GM23338 (cell line): ENCODE data around the gene ZNF534. TPM values are rescaled to one million over a fixed set of nuclear protein-coding genes. Genes with fewer than 3 reads are reported as not detected.
A peak's percentile ranks its signal among the peaks of the same experiment; 100 is the strongest.
"Not testable (repeated sequence)": the region's sequence is repeated elsewhere in the genome, so short reads cannot be mapped to it uniquely, and the experiment has no call there.

Source experiments
- ATAC-seq: fragments of 200-7000 bp; cut with Tn5 transposase; 3 replicates; pipeline ENCODE4 v1.9.1; 2020
- DNase-seq: peaks from one replicate; pipeline ENCODE4 v3.0.0-alpha.2; 2015; ENCODE audit warnings: low spot score
- H2AFZ ChIP-seq: fragments of 200-600 bp; sonication (generic); 2 replicates; pipeline ENCODE4 v1.8.0; 2016; ENCODE audit warnings: antibody characterized with exemption, mild to moderate bottlenecking, moderate library complexity
- H3F3A ChIP-seq: fragments of 200-600 bp; sonication (generic); replicated peaks from 2 replicates; pipeline ENCODE4 v1.8.0; 2017; ENCODE audit warnings: antibody characterized with exemption, mixed run types, low read depth
- H3K27ac ChIP-seq: fragments of 200-600 bp; sonication (generic); 2 replicates; pipeline ENCODE4 v1.6.1; 2016; ENCODE audit warnings: low read depth
- H3K27me3 ChIP-seq: fragments of 200-600 bp; sonication (generic); 2 replicates; pipeline ENCODE4 v1.8.0; 2016; ENCODE audit warnings: mild to moderate bottlenecking, mixed run types, moderate library complexity; ENCODE audit not compliant: insufficient read depth
- H3K36me3 ChIP-seq: fragments of 200-600 bp; sonication (generic); 2 replicates; pipeline ENCODE4 v1.8.0; 2016; ENCODE audit warnings: mild to moderate bottlenecking; ENCODE audit not compliant: insufficient read depth
- H3K4me1 ChIP-seq: fragments of 200-600 bp; sonication (generic); 2 replicates; pipeline ENCODE4 v1.8.0; 2016; ENCODE audit warnings: mild to moderate bottlenecking, moderate library complexity; ENCODE audit not compliant: insufficient read depth
- H3K4me2 ChIP-seq: fragments of 200-600 bp; sonication (generic); 2 replicates; pipeline ENCODE4 v1.7.1; 2017; ENCODE audit warnings: mixed run types
- H3K4me3 ChIP-seq: fragments of 200-600 bp; sonication (generic); 2 replicates; pipeline ENCODE4 v1.6.1; 2016; ENCODE audit warnings: mixed run types
- H3K79me2 ChIP-seq: fragments of 200-600 bp; sonication (generic); replicated peaks from 2 replicates; pipeline ENCODE4 v1.8.0; 2017; ENCODE audit warnings: mild to moderate bottlenecking; ENCODE audit not compliant: insufficient read depth
- H3K9me2 ChIP-seq: fragments of 200-600 bp; sonication (generic); 2 replicates; pipeline ENCODE4 v1.8.0; 2017; ENCODE audit not compliant: insufficient read depth
- H4K20me1 ChIP-seq: fragments of 200-600 bp; sonication (generic); replicated peaks from 2 replicates; pipeline ENCODE4 v1.8.0; 2017; ENCODE audit warnings: mild to moderate bottlenecking; ENCODE audit not compliant: insufficient read depth
- H3K27ac Mint-ChIP-seq: 2 replicates; pipeline ENCODE4 v1.8.0; 2020; ENCODE audit warnings: inconsistent platforms, mild to moderate bottlenecking, moderate library complexity, mixed read lengths
- H3K27me3 Mint-ChIP-seq: 3 replicates; pipeline ENCODE4 v1.8.0; 2022; ENCODE audit warnings: low read depth, mild to moderate bottlenecking, moderate library complexity, mixed read lengths, inconsistent platforms; ENCODE audit not compliant: insufficient read depth, poor library complexity
- H3K36me3 Mint-ChIP-seq: 3 replicates; pipeline ENCODE4 v1.8.0; 2021; ENCODE audit warnings: low read depth, mild to moderate bottlenecking, inconsistent platforms, moderate library complexity, mixed read lengths
- H3K4me1 Mint-ChIP-seq: 3 replicates; pipeline ENCODE4 v1.8.0; 2020; ENCODE audit warnings: mild to moderate bottlenecking, inconsistent platforms, mixed read lengths
- H3K4me3 Mint-ChIP-seq: 3 replicates; pipeline ENCODE4 v1.8.0; 2021; ENCODE audit warnings: moderate library complexity, mild to moderate bottlenecking, inconsistent platforms, mixed read lengths
- H3K9me3 Mint-ChIP-seq: 3 replicates; pipeline ENCODE4 v1.8.0; 2020; ENCODE audit warnings: moderate library complexity, mild to moderate bottlenecking, inconsistent platforms, mixed read lengths
- CREB1 ChIP-seq: fragments of 250-450 bp; sonication (Bioruptor Pico); IDR thresholded peaks from 2 replicates; pipeline ENCODE4 v1.5.0; 2020; ENCODE audit warnings: low read depth, mild to moderate bottlenecking, moderate library complexity
- NANOG ChIP-seq: IDR thresholded peaks from 2 replicates; pipeline ENCODE4 v1.6.1; 2016; ENCODE audit warnings: antibody characterized with exemption, borderline replicate concordance
- POLR2AphosphoS5 ChIP-seq: IDR thresholded peaks from 2 replicates; pipeline ENCODE4 v1.6.1; 2016; ENCODE audit warnings: antibody characterized with exemption, low read depth
- polyA plus RNA-seq: library from polyadenylated mRNA; unstranded; fragments of >200 nt; fragmentation: Nextera tagmentation; extraction: Ambion mirVana; gene quantifications from 2 replicates; pipeline ENCODE4 v1.2.1, GENCODE V29; 2016
- total RNA-seq: library from RNA; depleted of rRNA; stranded (reverse); fragments of >200 nt; shearing (Covaris generic); gene quantifications from 2 replicates; pipeline ENCODE4 v1.2.3, GENCODE V29; 2014
- TF ChIP-seq, protein P1 (sequence below), 2 experiments: fragments of 200-600 bp in 1 of 2; sonication (generic) in 1 of 2; conservative IDR thresholded peaks; 2 replicates each; pipeline versions ENCODE4 v1.5.1 to v1.6.1; 2016 to 2017; ENCODE audit warnings: antibody characterized with exemption in 2 of 2, low read depth in 2 of 2, mild to moderate bottlenecking in 2 of 2, moderate library complexity in 1 of 2

The ZNF534 gene
- total and polyA plus RNA-seq, 2 experiments from 2014 or later: 0.10 to 1.0 TPM

DNA sequence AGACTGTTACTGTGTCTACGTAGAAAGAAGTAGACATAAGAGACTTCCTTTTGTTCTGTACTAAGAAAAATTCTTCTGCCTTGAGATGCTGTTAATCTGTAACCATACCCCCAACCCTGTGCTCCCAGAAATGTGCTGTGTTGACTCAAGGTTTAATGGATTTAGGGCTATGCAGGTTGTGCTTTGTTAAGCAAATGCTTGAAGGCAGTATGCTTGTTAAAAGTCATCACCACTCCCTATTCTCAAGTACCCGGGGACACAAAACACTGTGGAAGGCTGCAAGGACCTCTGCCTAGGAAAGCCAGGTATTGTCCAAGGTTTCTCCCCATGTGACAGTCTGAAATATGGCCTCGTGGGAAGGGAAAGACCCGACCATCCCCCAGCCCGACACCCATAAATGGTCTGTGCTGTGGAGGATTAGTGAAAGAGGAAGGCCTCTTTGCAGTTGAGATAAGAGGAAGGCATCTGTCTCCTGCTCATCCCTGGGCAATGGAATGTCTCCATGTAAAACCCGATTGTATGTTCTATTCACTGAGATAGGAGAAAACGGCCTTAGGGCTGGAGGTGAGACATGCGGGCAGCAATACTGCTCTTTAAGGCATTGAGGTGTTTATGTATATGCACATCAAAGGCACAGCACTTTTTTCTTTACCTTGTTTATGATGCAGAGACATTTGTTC lies 56.8 kb downstream of the ZNF534 start:
- H3K4me2 ChIP-seq: peak overlapping the region; percentile 63
- peaks cover 13% of the 10 kb centered on the region; the same call in 1 of the 2 replicates for H3F3A ChIP-seq
- H3K4me3 Mint-ChIP-seq, H3K27ac Mint-ChIP-seq, H3K36me3 ChIP-seq, H3K79me2 ChIP-seq, H3K27me3 ChIP-seq, H3K9me2 ChIP-seq, H4K20me1 ChIP-seq, H2AFZ ChIP-seq: not testable (repeated sequence)
- peak overlapping the region; percentile 100 for H3K27ac ChIP-seq
- H3K36me3 Mint-ChIP-seq: peaks cover 17% of the 10 kb centered on the region
- TF ChIP-seq NANOG: peak; percentile 45; the same call in 1 of the 2 replicates
- peaks cover 12% of the 10 kb centered on the region for H3K27me3 Mint-ChIP-seq
- peaks cover 18% of the 10 kb centered on the region for H3K4me1 Mint-ChIP-seq
- H3K9me3 Mint-ChIP-seq: peaks cover 72% of the 10 kb centered on the region
- H3K4me1 ChIP-seq: peaks cover 34% of the 10 kb centered on the region
- ATAC-seq: peak; percentile 26; the same call in 2 of the 3 replicates
- H3K4me3 ChIP-seq: peak overlapping the region; percentile 36
- peak; percentile 59 for DNase-seq

GRCh38 chr19:52492201-52492993 lies 63.4 kb downstream of the ZNF534 start:
- peak; percentile 96 for ATAC-seq
- peak overlapping the region; percentile 74 for H3K4me3 Mint-ChIP-seq
- no peaks in the 10 kb centered on the region; the same call in 2 of the 3 replicates for H3K36me3 Mint-ChIP-seq
- Histone ChIP-seq H4K20me1 (peaks cover 9% of the 10 kb centered on the region), H3K27ac (peak overlapping the region; percentile 83), H3K9me2 (no peaks in the 10 kb centered on the region), H3F3A (peaks cover 10% of the 10 kb centered on the region), H2AFZ (peak overlapping the region; percentile 97; the same call in 1 of the 2 replicates), H3K4me2 (peak overlapping the region; percentile 99), H3K36me3 (no peaks in the 10 kb centered on the region), H3K79me2 (peaks cover 12% of the 10 kb centered on the region), H3K27me3 (peaks cover 21% of the 10 kb centered on the region), H3K4me3 (peak overlapping the region; percentile 87), H3K4me1 (peaks cover 16% of the 10 kb centered on the region)
- DNase-seq: peak; percentile 97
- H3K27me3 Mint-ChIP-seq: peaks cover 45% of the 10 kb centered on the region
- H3K27ac Mint-ChIP-seq: no peak overlapping the region
- H3K4me1 Mint-ChIP-seq: peaks cover 3% of the 10 kb centered on the region; the same call in 2 of the 3 replicates
- H3K9me3 Mint-ChIP-seq: peaks cover 24% of the 10 kb centered on the region
- TF ChIP-seq CREB1 (CRISPR knock-in tag) (no peak), POLR2AphosphoS5 (peak; percentile 60)
- TF ChIP-seq, protein P1, sequence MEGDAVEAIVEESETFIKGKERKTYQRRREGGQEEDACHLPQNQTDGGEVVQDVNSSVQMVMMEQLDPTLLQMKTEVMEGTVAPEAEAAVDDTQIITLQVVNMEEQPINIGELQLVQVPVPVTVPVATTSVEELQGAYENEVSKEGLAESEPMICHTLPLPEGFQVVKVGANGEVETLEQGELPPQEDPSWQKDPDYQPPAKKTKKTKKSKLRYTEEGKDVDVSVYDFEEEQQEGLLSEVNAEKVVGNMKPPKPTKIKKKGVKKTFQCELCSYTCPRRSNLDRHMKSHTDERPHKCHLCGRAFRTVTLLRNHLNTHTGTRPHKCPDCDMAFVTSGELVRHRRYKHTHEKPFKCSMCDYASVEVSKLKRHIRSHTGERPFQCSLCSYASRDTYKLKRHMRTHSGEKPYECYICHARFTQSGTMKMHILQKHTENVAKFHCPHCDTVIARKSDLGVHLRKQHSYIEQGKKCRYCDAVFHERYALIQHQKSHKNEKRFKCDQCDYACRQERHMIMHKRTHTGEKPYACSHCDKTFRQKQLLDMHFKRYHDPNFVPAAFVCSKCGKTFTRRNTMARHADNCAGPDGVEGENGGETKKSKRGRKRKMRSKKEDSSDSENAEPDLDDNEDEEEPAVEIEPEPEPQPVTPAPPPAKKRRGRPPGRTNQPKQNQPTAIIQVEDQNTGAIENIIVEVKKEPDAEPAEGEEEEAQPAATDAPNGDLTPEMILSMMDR (conservative IDR thresholded peaks at IDR 0.05; ENCODE audit: low read depth in 2 of 2): peak in 1 of 2 experiments; percentile 37; a peak in 2 of 4 replicates

DNA sequence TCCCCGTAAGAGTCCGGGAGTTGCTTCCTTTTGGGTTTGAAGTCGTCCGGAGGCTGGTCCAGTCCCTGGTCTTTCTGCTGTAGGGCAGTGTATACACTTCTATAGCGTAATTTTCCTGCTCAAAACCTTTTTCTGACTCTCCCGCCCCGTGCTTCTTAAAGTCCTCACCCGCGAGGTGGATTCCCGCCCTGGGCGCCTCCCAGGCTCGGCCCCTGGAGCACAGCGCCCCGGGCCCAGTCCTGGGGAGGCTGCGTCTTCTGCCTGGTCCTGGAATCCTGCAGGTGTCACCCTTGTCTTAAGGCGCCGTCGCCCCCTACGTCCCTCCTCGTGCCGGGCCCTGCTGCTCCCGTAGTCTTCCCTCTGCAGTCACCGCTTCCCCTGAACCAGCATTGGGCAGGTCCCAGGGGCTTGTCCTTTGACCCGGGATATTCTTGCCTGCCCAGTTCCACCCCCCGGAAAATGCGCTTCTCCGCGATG lies 64.1 kb downstream of the ZNF534 start:
- no peak overlapping the region for H3K27ac Mint-ChIP-seq
- peak overlapping the region; percentile 87 for H3K4me3 ChIP-seq
- no peak for TF ChIP-seq NANOG
- TF ChIP-seq, protein P1 (conservative IDR thresholded peaks at IDR 0.05; ENCODE audit: low read depth in 2 of 2): peak; percentile 22 to 79; a peak in 3 of 4 replicates
- peak overlapping the region; percentile 99 for H3K4me2 ChIP-seq
- H3F3A ChIP-seq: peaks cover 10% of the 10 kb centered on the region
- ATAC-seq (peak; percentile 90), DNase-seq (peak; percentile 84)
- peaks cover 24% of the 10 kb centered on the region for H3K9me3 Mint-ChIP-seq
- peaks cover 9% of the 10 kb centered on the region for H4K20me1 ChIP-seq
- peaks cover 3% of the 10 kb centered on the region; the same call in 2 of the 3 replicates for H3K4me1 Mint-ChIP-seq
- peaks cover 49% of the 10 kb centered on the region for H3K27me3 Mint-ChIP-seq
- H3K36me3 Mint-ChIP-seq: no peaks in the 10 kb centered on the region; the same call in 2 of the 3 replicates
- H2AFZ ChIP-seq: peak overlapping the region; percentile 97
- H3K4me1 ChIP-seq: peaks cover 12% of the 10 kb centered on the region
- peaks cover 26% of the 10 kb centered on the region for H3K27me3 ChIP-seq
- H3K36me3 ChIP-seq: no peaks in the 10 kb centered on the region
- peak overlapping the region; percentile 78; the same call in 1 of the 2 replicates for H3K27ac ChIP-seq
- H3K4me3 Mint-ChIP-seq: peak overlapping the region; percentile 74
- peaks cover 13% of the 10 kb centered on the region for H3K79me2 ChIP-seq
- H3K9me2 ChIP-seq: no peaks in the 10 kb centered on the region
